ENCODE data around the gene MEX3C. TPM values are rescaled to one million over a fixed set of nuclear protein-coding genes. Genes with fewer than 3 reads are reported as not detected.

MEX3C gene
- total and polyA plus RNA-seq, 2 experiments from 2014 or later, result 28.8 to 109 TPM

DNA sequence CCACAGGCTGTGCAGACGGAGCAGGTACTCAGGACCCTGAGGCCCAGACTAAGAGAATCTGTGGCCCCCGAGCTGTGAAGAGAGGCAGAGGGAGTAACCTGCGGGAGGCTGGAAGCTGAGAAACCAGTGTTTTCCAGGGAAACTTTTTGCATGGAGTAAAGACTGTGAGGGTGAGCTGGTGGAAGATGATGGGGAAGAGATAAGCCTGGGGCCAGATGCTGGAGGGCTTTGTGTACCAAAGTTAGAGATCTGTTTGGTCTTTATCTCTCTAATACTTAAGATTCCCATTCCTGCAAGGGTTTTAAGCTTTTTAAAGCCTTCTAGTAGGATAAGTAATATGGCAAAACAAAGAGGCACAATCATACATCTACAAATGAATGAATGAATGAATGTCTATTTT is 43.7 kb upstream of the MEX3C start:
- DNase-seq (ENCODE audit: low spot score), result no peak
- H3K36me3 Mint-ChIP-seq (ENCODE audit: low read depth), result no peaks in the 10 kb centered on the region
- Histone ChIP-seq H3K4me3 (no peak overlapping the region), H3K4me1 (ENCODE audit: insufficient read depth) (no peaks in the 10 kb centered on the region), H3K4me2 (no peak overlapping the region), H3K36me3 (ENCODE audit: insufficient read depth) (no peaks in the 10 kb centered on the region; the same call in 1 of the 2 replicates), H3K9me2 (ENCODE audit: insufficient read depth) (peaks cover 9% of the 10 kb centered on the region; the same call in 1 of the 2 replicates), H4K20me1 (replicated peaks; ENCODE audit: insufficient read depth) (no peaks in the 10 kb centered on the region), H3K27me3 (ENCODE audit: insufficient read depth) (no peaks in the 10 kb centered on the region), H3K27ac (ENCODE audit: low read depth) (no peak overlapping the region), H2AFZ (peak overlapping the region; percentile 52; the same call in 1 of the 2 replicates), H3K79me2 (replicated peaks; ENCODE audit: insufficient read depth) (no peaks in the 10 kb centered on the region), H3F3A (replicated peaks; ENCODE audit: low read depth) (no peaks in the 10 kb centered on the region)
- TF ChIP-seq ZNF114 (CRISPR knock-in tag; IDR thresholded peaks at IDR 0.05) (no peak), EZH2phosphoT487 (IDR thresholded peaks at IDR 0.05; ENCODE audit: unreplicated experiment) (no peak), STAT1 (IDR thresholded peaks at IDR 0.05; ENCODE audit: unreplicated experiment) (no peak), CREB1 (CRISPR knock-in tag; IDR thresholded peaks at IDR 0.05; ENCODE audit: low read depth) (no peak), POLR2AphosphoS5 (IDR thresholded peaks at IDR 0.05; ENCODE audit: low read depth) (no peak), NANOG (IDR thresholded peaks at IDR 0.05; ENCODE audit: borderline replicate concordance) (no peak), JUNB (IDR thresholded peaks at IDR 0.05; ENCODE audit: unreplicated experiment) (no peak), EZH2 (IDR thresholded peaks at IDR 0.05; ENCODE audit: low read depth, unreplicated experiment) (no peak), ZNF331 (CRISPR knock-in tag; IDR thresholded peaks at IDR 0.05; ENCODE audit: low read depth) (no peak)
- TF ChIP-seq, protein P1, sequence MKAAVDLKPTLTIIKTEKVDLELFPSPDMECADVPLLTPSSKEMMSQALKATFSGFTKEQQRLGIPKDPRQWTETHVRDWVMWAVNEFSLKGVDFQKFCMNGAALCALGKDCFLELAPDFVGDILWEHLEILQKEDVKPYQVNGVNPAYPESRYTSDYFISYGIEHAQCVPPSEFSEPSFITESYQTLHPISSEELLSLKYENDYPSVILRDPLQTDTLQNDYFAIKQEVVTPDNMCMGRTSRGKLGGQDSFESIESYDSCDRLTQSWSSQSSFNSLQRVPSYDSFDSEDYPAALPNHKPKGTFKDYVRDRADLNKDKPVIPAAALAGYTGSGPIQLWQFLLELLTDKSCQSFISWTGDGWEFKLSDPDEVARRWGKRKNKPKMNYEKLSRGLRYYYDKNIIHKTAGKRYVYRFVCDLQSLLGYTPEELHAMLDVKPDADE (IDR thresholded peaks at IDR 0.05), result no peak
- TF ChIP-seq, protein P2, sequence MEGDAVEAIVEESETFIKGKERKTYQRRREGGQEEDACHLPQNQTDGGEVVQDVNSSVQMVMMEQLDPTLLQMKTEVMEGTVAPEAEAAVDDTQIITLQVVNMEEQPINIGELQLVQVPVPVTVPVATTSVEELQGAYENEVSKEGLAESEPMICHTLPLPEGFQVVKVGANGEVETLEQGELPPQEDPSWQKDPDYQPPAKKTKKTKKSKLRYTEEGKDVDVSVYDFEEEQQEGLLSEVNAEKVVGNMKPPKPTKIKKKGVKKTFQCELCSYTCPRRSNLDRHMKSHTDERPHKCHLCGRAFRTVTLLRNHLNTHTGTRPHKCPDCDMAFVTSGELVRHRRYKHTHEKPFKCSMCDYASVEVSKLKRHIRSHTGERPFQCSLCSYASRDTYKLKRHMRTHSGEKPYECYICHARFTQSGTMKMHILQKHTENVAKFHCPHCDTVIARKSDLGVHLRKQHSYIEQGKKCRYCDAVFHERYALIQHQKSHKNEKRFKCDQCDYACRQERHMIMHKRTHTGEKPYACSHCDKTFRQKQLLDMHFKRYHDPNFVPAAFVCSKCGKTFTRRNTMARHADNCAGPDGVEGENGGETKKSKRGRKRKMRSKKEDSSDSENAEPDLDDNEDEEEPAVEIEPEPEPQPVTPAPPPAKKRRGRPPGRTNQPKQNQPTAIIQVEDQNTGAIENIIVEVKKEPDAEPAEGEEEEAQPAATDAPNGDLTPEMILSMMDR (conservative IDR thresholded peaks at IDR 0.05; ENCODE audit: low read depth in 2 of 2), result no peak
- TF ChIP-seq, protein P3, sequence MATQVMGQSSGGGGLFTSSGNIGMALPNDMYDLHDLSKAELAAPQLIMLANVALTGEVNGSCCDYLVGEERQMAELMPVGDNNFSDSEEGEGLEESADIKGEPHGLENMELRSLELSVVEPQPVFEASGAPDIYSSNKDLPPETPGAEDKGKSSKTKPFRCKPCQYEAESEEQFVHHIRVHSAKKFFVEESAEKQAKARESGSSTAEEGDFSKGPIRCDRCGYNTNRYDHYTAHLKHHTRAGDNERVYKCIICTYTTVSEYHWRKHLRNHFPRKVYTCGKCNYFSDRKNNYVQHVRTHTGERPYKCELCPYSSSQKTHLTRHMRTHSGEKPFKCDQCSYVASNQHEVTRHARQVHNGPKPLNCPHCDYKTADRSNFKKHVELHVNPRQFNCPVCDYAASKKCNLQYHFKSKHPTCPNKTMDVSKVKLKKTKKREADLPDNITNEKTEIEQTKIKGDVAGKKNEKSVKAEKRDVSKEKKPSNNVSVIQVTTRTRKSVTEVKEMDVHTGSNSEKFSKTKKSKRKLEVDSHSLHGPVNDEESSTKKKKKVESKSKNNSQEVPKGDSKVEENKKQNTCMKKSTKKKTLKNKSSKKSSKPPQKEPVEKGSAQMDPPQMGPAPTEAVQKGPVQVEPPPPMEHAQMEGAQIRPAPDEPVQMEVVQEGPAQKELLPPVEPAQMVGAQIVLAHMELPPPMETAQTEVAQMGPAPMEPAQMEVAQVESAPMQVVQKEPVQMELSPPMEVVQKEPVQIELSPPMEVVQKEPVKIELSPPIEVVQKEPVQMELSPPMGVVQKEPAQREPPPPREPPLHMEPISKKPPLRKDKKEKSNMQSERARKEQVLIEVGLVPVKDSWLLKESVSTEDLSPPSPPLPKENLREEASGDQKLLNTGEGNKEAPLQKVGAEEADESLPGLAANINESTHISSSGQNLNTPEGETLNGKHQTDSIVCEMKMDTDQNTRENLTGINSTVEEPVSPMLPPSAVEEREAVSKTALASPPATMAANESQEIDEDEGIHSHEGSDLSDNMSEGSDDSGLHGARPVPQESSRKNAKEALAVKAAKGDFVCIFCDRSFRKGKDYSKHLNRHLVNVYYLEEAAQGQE (IDR thresholded peaks at IDR 0.05; ENCODE audit: unreplicated experiment), result no peak
- TF ChIP-seq, protein P4, sequence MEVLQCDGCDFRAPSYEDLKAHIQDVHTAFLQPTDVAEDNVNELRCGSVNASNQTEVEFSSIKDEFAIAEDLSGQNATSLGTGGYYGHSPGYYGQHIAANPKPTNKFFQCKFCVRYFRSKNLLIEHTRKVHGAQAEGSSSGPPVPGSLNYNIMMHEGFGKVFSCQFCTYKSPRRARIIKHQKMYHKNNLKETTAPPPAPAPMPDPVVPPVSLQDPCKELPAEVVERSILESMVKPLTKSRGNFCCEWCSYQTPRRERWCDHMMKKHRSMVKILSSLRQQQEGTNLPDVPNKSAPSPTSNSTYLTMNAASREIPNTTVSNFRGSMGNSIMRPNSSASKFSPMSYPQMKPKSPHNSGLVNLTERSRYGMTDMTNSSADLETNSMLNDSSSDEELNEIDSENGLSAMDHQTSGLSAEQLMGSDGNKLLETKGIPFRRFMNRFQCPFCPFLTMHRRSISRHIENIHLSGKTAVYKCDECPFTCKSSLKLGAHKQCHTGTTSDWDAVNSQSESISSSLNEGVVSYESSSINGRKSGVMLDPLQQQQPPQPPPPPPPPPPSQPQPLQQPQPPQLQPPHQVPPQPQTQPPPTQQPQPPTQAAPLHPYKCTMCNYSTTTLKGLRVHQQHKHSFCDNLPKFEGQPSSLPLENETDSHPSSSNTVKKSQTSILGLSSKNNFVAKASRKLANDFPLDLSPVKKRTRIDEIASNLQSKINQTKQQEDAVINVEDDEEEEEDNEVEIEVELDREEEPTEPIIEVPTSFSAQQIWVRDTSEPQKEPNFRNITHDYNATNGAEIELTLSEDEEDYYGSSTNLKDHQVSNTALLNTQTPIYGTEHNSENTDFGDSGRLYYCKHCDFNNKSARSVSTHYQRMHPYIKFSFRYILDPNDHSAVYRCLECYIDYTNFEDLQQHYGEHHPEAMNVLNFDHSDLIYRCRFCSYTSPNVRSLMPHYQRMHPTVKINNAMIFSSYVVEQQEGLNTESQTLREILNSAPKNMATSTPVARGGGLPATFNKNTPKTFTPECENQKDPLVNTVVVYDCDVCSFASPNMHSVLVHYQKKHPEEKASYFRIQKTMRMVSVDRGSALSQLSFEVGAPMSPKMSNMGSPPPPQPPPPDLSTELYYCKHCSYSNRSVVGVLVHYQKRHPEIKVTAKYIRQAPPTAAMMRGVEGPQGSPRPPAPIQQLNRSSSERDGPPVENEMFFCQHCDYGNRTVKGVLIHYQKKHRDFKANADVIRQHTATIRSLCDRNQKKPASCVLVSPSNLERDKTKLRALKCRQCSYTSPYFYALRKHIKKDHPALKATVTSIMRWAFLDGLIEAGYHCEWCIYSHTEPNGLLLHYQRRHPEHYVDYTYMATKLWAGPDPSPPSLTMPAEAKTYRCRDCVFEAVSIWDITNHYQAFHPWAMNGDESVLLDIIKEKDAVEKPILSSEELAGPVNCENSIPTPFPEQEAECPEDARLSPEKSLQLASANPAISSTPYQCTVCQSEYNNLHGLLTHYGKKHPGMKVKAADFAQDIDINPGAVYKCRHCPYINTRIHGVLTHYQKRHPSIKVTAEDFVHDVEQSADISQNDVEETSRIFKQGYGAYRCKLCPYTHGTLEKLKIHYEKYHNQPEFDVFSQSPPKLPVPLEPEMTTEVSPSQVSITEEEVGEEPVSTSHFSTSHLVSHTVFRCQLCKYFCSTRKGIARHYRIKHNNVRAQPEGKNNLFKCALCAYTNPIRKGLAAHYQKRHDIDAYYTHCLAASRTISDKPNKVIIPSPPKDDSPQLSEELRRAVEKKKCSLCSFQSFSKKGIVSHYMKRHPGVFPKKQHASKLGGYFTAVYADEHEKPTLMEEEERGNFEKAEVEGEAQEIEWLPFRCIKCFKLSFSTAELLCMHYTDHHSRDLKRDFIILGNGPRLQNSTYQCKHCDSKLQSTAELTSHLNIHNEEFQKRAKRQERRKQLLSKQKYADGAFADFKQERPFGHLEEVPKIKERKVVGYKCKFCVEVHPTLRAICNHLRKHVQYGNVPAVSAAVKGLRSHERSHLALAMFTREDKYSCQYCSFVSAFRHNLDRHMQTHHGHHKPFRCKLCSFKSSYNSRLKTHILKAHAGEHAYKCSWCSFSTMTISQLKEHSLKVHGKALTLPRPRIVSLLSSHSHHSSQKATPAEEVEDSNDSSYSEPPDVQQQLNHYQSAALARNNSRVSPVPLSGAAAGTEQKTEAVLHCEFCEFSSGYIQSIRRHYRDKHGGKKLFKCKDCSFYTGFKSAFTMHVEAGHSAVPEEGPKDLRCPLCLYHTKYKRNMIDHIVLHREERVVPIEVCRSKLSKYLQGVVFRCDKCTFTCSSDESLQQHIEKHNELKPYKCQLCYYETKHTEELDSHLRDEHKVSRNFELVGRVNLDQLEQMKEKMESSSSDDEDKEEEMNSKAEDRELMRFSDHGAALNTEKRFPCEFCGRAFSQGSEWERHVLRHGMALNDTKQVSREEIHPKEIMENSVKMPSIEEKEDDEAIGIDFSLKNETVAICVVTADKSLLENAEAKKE (CRISPR knock-in tag; IDR thresholded peaks at IDR 0.05), result no peak
- no peaks in the 10 kb centered on the region for H3K9me3 Mint-ChIP-seq
- H3K4me3 Mint-ChIP-seq, result no peak overlapping the region
- H3K4me1 Mint-ChIP-seq, result peaks cover 3% of the 10 kb centered on the region; the same call in 2 of the 3 replicates
- H3K27me3 Mint-ChIP-seq (ENCODE audit: insufficient read depth, low read depth, poor library complexity), result no peaks in the 10 kb centered on the region
- no peak for ATAC-seq
- H3K27ac Mint-ChIP-seq, result no peak overlapping the region
